Measurements from ENCODE around the gene TAPBP. TPM values are rescaled to one million over a fixed set of nuclear protein-coding genes. Genes with fewer than 3 reads are reported as not detected.

TAPBP gene
- total RNA-seq, 4 donors from 2014 or later, result 175 to 423 (median 217) TPM

- TF ChIP-seq POLR2A (IDR thresholded peaks at IDR 0.05) (no peak), POLR2AphosphoS5 (IDR thresholded peaks at IDR 0.05) (no peak), EP300 (IDR thresholded peaks at IDR 0.05; ENCODE audit: low read depth) (no peak), CTCF (IDR thresholded peaks at IDR 0.05) (no peak)
- in situ Hi-C loops (cut with MboI; ENCODE audit: low pct_ligation_motif_present in 1 of 4, low pct_unique_long_range_greater_than_20kb in 1 of 4, low sequenced_read_pairs in 3 of 4) (no loop called here), intact Hi-C loops (cut with DNase I; ENCODE audit: low total_unique reads) (no loop called here)
- Histone ChIP-seq H3K27ac (peak overlapping the region in 2 of 4 donors; percentile 92 to 93), H3K9me3 (no peaks in the 10 kb centered on the region), H3K4me3 (no peak overlapping the region), H3K27me3 (no peaks in the 10 kb centered on the region), H3K36me3 (no peaks in the 10 kb centered on the region), H3K4me1 (peaks cover 12 to 27% (median 24%) of the 10 kb centered on the region in 4 donors)
- no peak for DNase-seq
- 86 to 89% methylated on average over 7 to 13 of the region's 13 CpGs for WGBS, 2 donors (ENCODE audit: low coverage in 1 of 2)
These were observed 63.1 kb downstream of the TAPBP start for GRCh38 chr6:33250731-33251130.

- TF ChIP-seq POLR2A (IDR thresholded peaks at IDR 0.05) (no peak), CTCF (IDR thresholded peaks at IDR 0.05) (no peak), EP300 (IDR thresholded peaks at IDR 0.05; ENCODE audit: low read depth) (no peak), POLR2AphosphoS5 (IDR thresholded peaks at IDR 0.05) (no peak)
- H3K36me3 ChIP-seq, result no peaks in the 10 kb centered on the region
- peaks cover 4% of the 10 kb centered on the region for H3K27me3 ChIP-seq
- no peak for DNase-seq
- intact Hi-C loops (cut with DNase I; ENCODE audit: low total_unique reads) (loop anchor here (5.0 to 10.0 kb wide), 3 partner anchors 85 to 235 kb away; no protein-coding TSS in a partner anchor), in situ Hi-C loops (cut with MboI; ENCODE audit: low pct_ligation_motif_present in 1 of 4, low pct_unique_long_range_greater_than_20kb in 1 of 4, low sequenced_read_pairs in 3 of 4) (loop anchor here (5.0 to 25.0 kb wide), 5 partner anchors 85 to 238 kb away; partner anchors contain the start of gene HLA-DOA (in 1 of the 4))
- peak overlapping the region; percentile 88 to 93 (median 92) for H3K27ac ChIP-seq
- peaks cover 12 to 27% (median 24%) of the 10 kb centered on the region in 4 donors for H3K4me1 ChIP-seq
- H3K9me3 ChIP-seq, result no peaks in the 10 kb centered on the region
- 16 to 75% methylated on average over 1 to 15 of the region's 15 CpGs for WGBS, 2 donors (ENCODE audit: low coverage in 1 of 2)
- H3K4me3 ChIP-seq, result peak overlapping the region; percentile 35 to 60 (median 50)
These were observed 63.9 kb downstream of the TAPBP start for GRCh38 chr6:33249732-33250630.

Other genes with a start within 250 kb of the TAPBP start
- 10 to 100 TPM in 3 of 4 donors, 1 to 10 TPM in 1; 2.2 to 77.8 (median 28.7) TPM for gene HLA-DPA1, start 240.4 kb downstream of the TAPBP start, total RNA-seq
- 10 to 100 TPM in 3 of 4 donors, 1 to 10 TPM in 1; 10.0 to 68.0 (median 40.4) TPM for gene HLA-DPB1, start 238.1 kb downstream of the TAPBP start, total RNA-seq
- gene COL11A2, start 121.6 kb downstream of the TAPBP start, total RNA-seq, result under 1 TPM in 3 of 4 donors, not detected in 1; 0.14 to 0.79 (median 0.75) TPM
- 10 to 100 TPM; 26.9 to 31.9 (median 29.4) TPM for gene RXRB, start 113.4 kb downstream of the TAPBP start, total RNA-seq
- gene SLC39A7, start 113.2 kb downstream of the TAPBP start, total RNA-seq, result 10 to 100 TPM; 38.2 to 99.9 (median 60.5) TPM
- gene HSD17B8, start 109.4 kb downstream of the TAPBP start, total RNA-seq, result 10 to 100 TPM; 34.3 to 65.7 (median 43.1) TPM
- gene RING1, start 105.6 kb downstream of the TAPBP start, total RNA-seq, result 10 to 100 TPM; 10.8 to 29.9 (median 19.9) TPM
- 10 to 100 TPM; 52.4 to 93.3 (median 63.4) TPM for gene VPS52, start 42.2 kb downstream of the TAPBP start, total RNA-seq
- 1,000 to 10,000 TPM in 2 of 4 donors, 100 to 1,000 TPM in 2; 773 to 2,238 (median 1,359) TPM for gene RPS18, start 42.0 kb downstream of the TAPBP start, total RNA-seq
- 10 to 100 TPM; 39.4 to 49.0 (median 41.8) TPM for gene B3GALT4, start 37.0 kb downstream of the TAPBP start, total RNA-seq
- 10 to 100 TPM; 25.0 to 87.2 (median 55.8) TPM for gene WDR46, start 24.8 kb downstream of the TAPBP start, total RNA-seq
- gene PFDN6, start 24.5 kb downstream of the TAPBP start, total RNA-seq, result 10 to 100 TPM in 3 of 4 donors, not detected in 1; 23.6 to 39.8 (median 28.1) TPM
- gene RGL2, start 15.1 kb downstream of the TAPBP start, total RNA-seq, result 10 to 100 TPM; 21.3 to 70.3 (median 25.8) TPM
- gene ZBTB22, start 3.7 kb upstream of the TAPBP start, total RNA-seq, result 10 to 100 TPM; 10.1 to 31.8 (median 17.2) TPM
- 100 to 1,000 TPM in 1 of 4 donors, 10 to 100 TPM in 3; 40.7 to 302 (median 52.6) TPM for gene DAXX, start 8.9 kb upstream of the TAPBP start, total RNA-seq
- gene KIFC1, start 77.7 kb upstream of the TAPBP start, total RNA-seq, result 10 to 100 TPM in 1 of 4 donors, 1 to 10 TPM in 3; 2.6 to 51.5 (median 5.8) TPM
- 100 to 1,000 TPM in 1 of 4 donors, 10 to 100 TPM in 3; 47.8 to 110 (median 48.4) TPM for gene PHF1, start 96.9 kb upstream of the TAPBP start, total RNA-seq
- 100 to 1,000 TPM in 2 of 4 donors, 10 to 100 TPM in 2; 18.9 to 134 (median 91.3) TPM for gene CUTA, start 104.0 kb upstream of the TAPBP start, total RNA-seq
- 10 to 100 TPM in 2 of 4 donors, 1 to 10 TPM in 2; 4.9 to 37.2 (median 11.1) TPM for gene SYNGAP1, start 106.0 kb upstream of the TAPBP start, total RNA-seq
- 1 to 10 TPM in 2 of 4 donors, not detected in 2; 2.2 to 3.2 TPM for gene ZBTB9, start 140.5 kb upstream of the TAPBP start, total RNA-seq